Muscle layer of duodenum (tissue), 2 donors: ENCODE measurements around the gene TRABD.
A peak's percentile ranks its signal among the peaks of the same experiment; 100 is the strongest.

ENCODE experiments used
- H3K27ac ChIP-seq: one replicate; pipeline ENCODE4 v1.7.0; 2013; ENCODE audit warnings: mild to moderate bottlenecking, low read length
- H3K27me3 ChIP-seq: one replicate; pipeline ENCODE4 v1.7.0; 2013; ENCODE audit warnings: low read depth, mild to moderate bottlenecking, control low read depth, low read length
- H3K36me3 ChIP-seq, 2 donors: one replicate each; pipeline ENCODE4 v1.7.0; 2013; ENCODE audit warnings: low read length in 2 of 2, control low read depth in 1 of 2, mild to moderate bottlenecking in 1 of 2; ENCODE audit not compliant: insufficient read depth in 2 of 2, control insufficient read depth in 1 of 2
- H3K4me1 ChIP-seq, 2 donors: one replicate each; pipeline ENCODE4 v1.7.0; 2013; ENCODE audit warnings: low read length in 2 of 2, mild to moderate bottlenecking in 2 of 2, control low read depth in 1 of 2, moderate library complexity in 1 of 2; ENCODE audit not compliant: insufficient read depth in 2 of 2, control insufficient read depth in 1 of 2
- H3K4me3 ChIP-seq, 2 donors: one replicate each; pipeline ENCODE4 v1.7.0; 2013; ENCODE audit warnings: low read length in 2 of 2, low read depth in 1 of 2, mild to moderate bottlenecking in 1 of 2
- H3K9me3 ChIP-seq, 2 donors: one replicate each; pipeline ENCODE4 v1.7.0; 2013; ENCODE audit warnings: low read length in 2 of 2, control low read depth in 1 of 2, mild to moderate bottlenecking in 1 of 2; ENCODE audit not compliant: control insufficient read depth in 1 of 2
- donor health status: healthy.

Gene TRABD

DNA sequence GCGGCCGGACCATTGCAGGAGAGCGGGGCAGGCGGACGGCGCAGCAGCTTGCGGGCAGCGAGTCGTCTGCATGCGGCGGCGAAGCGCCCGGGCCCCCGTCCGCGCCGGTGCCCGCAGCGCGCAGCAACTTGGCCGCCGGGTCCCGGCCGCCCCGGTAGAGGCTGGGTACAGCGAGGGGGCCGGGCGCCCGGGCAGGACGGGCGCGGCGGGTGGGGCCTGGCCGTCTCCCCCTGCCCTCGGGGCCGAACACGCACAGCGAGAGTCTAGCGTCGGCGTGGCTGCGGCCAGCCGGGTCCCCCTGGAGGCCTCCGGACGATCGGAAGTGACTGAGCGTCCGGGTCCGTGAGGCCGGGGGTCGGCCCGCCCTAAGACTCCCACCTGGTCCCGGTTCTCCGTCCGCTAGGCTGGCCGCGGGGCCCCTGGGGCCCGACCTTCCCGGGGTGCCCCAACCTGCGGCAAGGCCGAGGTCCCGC lies 775 bp upstream of the TRABD start:
- peaks cover 3 to 40% of the 10 kb centered on the region in 2 donors for H3K4me1 ChIP-seq
- peak overlapping the region; percentile 52 to 68 for H3K4me3 ChIP-seq
- no peak overlapping the region for H3K27ac ChIP-seq
- no peaks in the 10 kb centered on the region for H3K36me3 ChIP-seq
- no peaks in the 10 kb centered on the region for H3K27me3 ChIP-seq
- no peaks in the 10 kb centered on the region for H3K9me3 ChIP-seq

DNA sequence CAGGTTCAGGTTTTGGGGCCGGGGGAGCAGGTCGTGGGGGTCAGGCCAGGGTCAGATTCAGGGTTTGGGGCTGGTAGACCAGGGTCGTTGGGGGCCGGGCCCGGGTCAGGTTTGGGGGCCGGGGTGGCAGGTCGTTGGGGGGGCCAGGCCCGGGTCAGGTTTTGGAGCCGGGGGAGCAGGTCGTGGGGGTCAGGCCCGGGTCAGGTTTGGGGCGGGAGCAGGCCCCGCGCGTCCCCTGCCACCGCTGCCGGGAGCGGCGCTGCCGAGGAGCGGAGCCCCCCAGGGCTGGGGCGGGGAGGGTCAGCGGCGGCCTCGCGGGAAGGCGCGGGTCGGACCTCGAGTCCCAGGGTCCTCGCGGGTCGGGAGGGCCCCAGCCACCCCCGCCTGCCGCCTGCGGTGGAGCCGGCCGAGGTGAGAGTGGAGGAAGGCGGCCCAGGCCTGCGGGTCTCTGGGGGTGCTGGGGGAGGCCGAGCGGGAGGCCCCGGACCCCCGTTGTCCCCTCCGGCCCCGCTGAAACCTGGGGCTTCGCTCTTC lies 535 bp downstream of the TRABD start:
- Histone ChIP-seq H3K27ac (no peak overlapping the region), H3K27me3 (no peaks in the 10 kb centered on the region), H3K9me3 (no peaks in the 10 kb centered on the region), H3K36me3 (no peaks in the 10 kb centered on the region), H3K4me1 (peaks cover 6 to 52% of the 10 kb centered on the region in 2 donors), H3K4me3 (peak overlapping the region; percentile 52 to 73)

- Histone ChIP-seq H3K4me1 (peaks cover 6 to 52% of the 10 kb centered on the region in 2 donors), H3K27ac (no peak overlapping the region)
Observed at GRCh38 chr22:50186761-50187523, 1.2 kb downstream of the TRABD start.

GRCh38 chr22:50188356-50188755 lies 2.6 kb downstream of the TRABD start:
- Histone ChIP-seq H3K9me3 (no peaks in the 10 kb centered on the region), H3K27ac (no peak overlapping the region), H3K4me3 (no peak overlapping the region), H3K4me1 (peaks cover 6 to 52% of the 10 kb centered on the region in 2 donors), H3K36me3 (no peaks in the 10 kb centered on the region), H3K27me3 (no peaks in the 10 kb centered on the region)

More at GRCh38 chr22:50186761-50187523, 1.2 kb downstream of the TRABD start:
- Histone ChIP-seq H3K36me3 (no peaks in the 10 kb centered on the region), H3K9me3 (no peaks in the 10 kb centered on the region), H3K27me3 (no peaks in the 10 kb centered on the region), H3K4me3 (peak overlapping the region; percentile 52 to 73)

GRCh38 chr22:50189184-50189848 lies 3.6 kb downstream of the TRABD start:
- H3K27ac ChIP-seq: peak overlapping the region; percentile 77
- no peak overlapping the region for H3K4me3 ChIP-seq

DNA sequence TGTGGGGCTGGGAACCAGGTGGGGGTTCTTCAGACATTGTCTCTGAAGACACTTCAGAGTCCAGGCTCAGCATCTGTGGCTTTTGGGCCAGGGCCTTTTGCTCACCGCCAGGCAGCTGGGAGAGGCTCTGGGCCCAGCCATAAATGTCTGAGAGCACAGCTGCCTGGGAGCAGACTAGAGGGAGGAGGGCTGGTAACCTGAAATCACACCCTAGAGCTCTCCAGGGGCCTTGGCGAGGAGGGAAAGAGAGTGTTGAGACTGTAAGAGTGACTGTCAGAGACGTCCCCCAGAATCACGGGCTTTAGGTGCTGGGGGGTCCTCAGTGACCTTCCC lies 4.1 kb downstream of the TRABD start:
- Histone ChIP-seq H3K27me3 (no peaks in the 10 kb centered on the region), H3K27ac (peak overlapping the region; percentile 77), H3K4me1 (peaks cover 4 to 39% of the 10 kb centered on the region in 2 donors), H3K36me3 (peaks cover 3 to 6% of the 10 kb centered on the region in 2 donors), H3K4me3 (peak overlapping the region; percentile 26 to 53), H3K9me3 (no peaks in the 10 kb centered on the region)

More at GRCh38 chr22:50189184-50189848, 3.6 kb downstream of the TRABD start:
- Histone ChIP-seq H3K36me3 (peaks cover 0 to 1% of the 10 kb centered on the region in 2 donors), H3K4me1 (peaks cover 4 to 44% of the 10 kb centered on the region in 2 donors), H3K27me3 (no peaks in the 10 kb centered on the region), H3K9me3 (no peaks in the 10 kb centered on the region)

GRCh38 chr22:50190182-50190940 lies 4.6 kb downstream of the TRABD start:
- peak overlapping the region; percentile 46 to 53 for H3K4me3 ChIP-seq
- H3K27me3 ChIP-seq: no peaks in the 10 kb centered on the region
- peaks cover 3 to 10% of the 10 kb centered on the region in 2 donors for H3K36me3 ChIP-seq
- peak overlapping the region; percentile 77 for H3K27ac ChIP-seq
- H3K4me1 ChIP-seq: peaks cover 4 to 34% of the 10 kb centered on the region in 2 donors
- H3K9me3 ChIP-seq: no peaks in the 10 kb centered on the region

DNA sequence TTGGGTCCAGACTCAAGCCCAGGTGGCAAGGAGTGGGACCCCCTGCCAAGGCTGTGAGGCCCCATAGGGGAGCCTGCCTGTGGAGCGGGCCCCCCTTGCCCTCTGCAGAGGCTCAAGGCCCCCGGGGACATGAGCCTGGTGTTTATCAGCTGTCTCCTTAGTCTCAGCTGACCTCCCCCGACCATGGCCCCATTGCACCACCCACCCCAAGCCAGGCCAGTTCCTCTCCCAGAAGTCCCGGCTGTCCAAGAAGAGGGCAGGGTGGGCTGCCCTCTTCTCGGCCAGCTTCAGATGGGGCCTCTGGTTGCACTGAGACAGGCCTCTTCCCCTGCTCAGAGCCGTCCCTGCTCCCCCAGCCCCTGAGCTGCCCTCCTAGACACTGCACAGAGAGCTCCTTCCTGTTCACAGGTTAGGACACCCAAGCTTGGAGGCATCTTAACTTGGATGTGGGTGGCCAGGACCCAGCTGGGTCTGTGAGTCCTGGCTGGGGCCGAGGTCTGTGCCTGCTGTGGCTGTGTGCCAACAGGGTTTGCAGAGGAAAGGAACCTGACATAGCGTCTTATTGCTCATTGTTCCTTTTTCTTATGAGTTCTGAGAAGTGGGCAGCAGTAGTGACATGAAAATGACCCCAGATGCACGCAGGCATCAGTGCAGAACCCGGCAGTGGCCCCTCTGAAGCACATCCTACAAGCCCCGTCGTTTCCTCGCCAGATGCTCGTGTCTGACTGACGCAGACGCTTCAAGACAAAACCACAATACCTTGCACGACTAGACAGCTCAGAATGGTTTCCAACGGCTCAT lies 5.4 kb downstream of the TRABD start:
- peaks cover 4 to 34% of the 10 kb centered on the region in 2 donors for H3K4me1 ChIP-seq
- peaks cover 3 to 10% of the 10 kb centered on the region in 2 donors for H3K36me3 ChIP-seq
- H3K27me3 ChIP-seq: no peaks in the 10 kb centered on the region
- H3K4me3 ChIP-seq: peak overlapping the region; percentile 46 to 53
- no peaks in the 10 kb centered on the region for H3K9me3 ChIP-seq
- peak overlapping the region; percentile 77 for H3K27ac ChIP-seq

DNA sequence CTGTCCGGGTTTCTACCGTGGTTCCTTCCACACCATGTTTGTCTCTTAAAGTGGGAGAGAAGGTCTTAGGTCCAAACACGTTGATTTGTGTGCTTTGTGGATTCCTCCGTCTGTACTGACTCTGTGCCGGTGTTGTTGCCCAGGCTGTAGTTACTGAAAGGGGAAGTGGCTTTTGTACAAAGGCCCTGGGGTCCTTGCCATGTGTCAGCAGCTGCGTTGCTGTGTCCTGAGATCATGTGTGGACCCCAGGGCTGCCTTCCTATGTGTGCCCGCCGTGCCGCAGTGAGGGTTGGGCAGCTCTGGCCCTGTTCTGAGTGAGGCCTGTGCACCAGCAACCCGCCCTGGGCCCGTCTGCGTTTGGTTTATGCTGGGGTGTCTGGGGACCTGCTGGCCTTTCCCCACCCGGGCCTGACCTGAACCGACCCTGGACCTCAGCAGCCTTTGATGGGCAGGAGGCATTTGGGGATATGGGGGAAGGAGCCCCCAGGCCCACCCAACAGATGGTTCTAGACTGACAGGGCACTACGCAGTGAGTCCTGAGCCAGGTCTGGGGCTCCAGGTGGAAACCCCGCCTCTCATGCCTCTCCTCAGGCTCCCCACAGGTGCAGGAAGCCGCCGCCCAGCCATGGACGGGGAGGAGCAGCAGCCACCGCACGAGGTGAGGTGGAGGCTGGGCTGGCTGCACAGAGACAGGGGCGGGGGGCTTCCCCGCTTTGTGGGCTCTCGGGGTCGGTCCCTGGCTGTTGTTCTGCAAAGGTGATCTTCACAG lies 6.9 kb downstream of the TRABD start:
- peaks cover 3 to 15% of the 10 kb centered on the region in 2 donors for H3K36me3 ChIP-seq
- H3K27me3 ChIP-seq: no peaks in the 10 kb centered on the region
- no peak overlapping the region for H3K4me3 ChIP-seq
- no peaks in the 10 kb centered on the region for H3K9me3 ChIP-seq
- H3K27ac ChIP-seq: peak overlapping the region; percentile 23
- H3K4me1 ChIP-seq: peaks cover 4 to 23% of the 10 kb centered on the region in 2 donors

GRCh38 chr22:50193621-50194020 lies 7.9 kb downstream of the TRABD start:
- Histone ChIP-seq H3K4me3 (no peak overlapping the region), H3K9me3 (no peaks in the 10 kb centered on the region), H3K27me3 (no peaks in the 10 kb centered on the region), H3K36me3 (peaks cover 3 to 24% of the 10 kb centered on the region in 2 donors), H3K27ac (no peak overlapping the region), H3K4me1 (peaks cover 4 to 23% of the 10 kb centered on the region in 2 donors)
